Fibroblast of lung (primary cell): ENCODE measurements around the gene KLF4. TPM values are rescaled to one million over a fixed set of nuclear protein-coding genes. Genes with fewer than 3 reads are reported as not detected.

ENCODE experiments used
- DNase-seq, 2 donors: peaks; one replicate each; pipeline versions ENCODE4 v3.0.0 to v3.0.0-alpha.2; 2010; ENCODE audit warnings: low read depth in 2 of 2
- H2AFZ ChIP-seq: 2 replicates; pipeline ENCODE4 v1.5.1; 2012; ENCODE audit warnings: low read length, control low read depth, inconsistent platforms
- H3K27ac ChIP-seq: 2 replicates; pipeline ENCODE4 v1.5.1; 2011; ENCODE audit warnings: low read length, control low read depth; ENCODE audit not compliant: insufficient read depth
- H3K27me3 ChIP-seq: 2 replicates; pipeline ENCODE4 v1.5.1; 2011; ENCODE audit warnings: mild to moderate bottlenecking, low read length; ENCODE audit not compliant: control insufficient read depth, insufficient read depth
- H3K36me3 ChIP-seq: 2 replicates; pipeline ENCODE4 v1.5.1; 2011; ENCODE audit warnings: low read length; ENCODE audit not compliant: control insufficient read depth, insufficient read depth
- H3K4me1 ChIP-seq: 2 replicates; pipeline ENCODE4 v1.5.1; 2011; ENCODE audit warnings: low read length; ENCODE audit not compliant: control insufficient read depth, insufficient read depth; ENCODE audit errors: extremely low read depth
- H3K4me2 ChIP-seq: 2 replicates; pipeline ENCODE4 v1.5.1; 2011; ENCODE audit warnings: low read length, control low read depth; ENCODE audit not compliant: insufficient read depth; ENCODE audit errors: extremely low read depth
- H3K4me3 ChIP-seq, 4 experiments: fragments of 200-600 bp in 1 of 4; sonication (generic) in 1 of 4; replicated peaks in 1 of 4; 2 replicates each; pipeline ENCODE4 v1.5.1; 2011 to 2016; ENCODE audit warnings: low read length in 4 of 4, low read depth in 3 of 4, mild to moderate bottlenecking in 3 of 4, control low read depth in 2 of 4, inconsistent platforms in 1 of 4, mixed read lengths in 1 of 4; ENCODE audit not compliant: insufficient read depth in 1 of 4; ENCODE audit errors: control extremely low read depth in 1 of 4
- H3K79me2 ChIP-seq: 2 replicates; pipeline ENCODE4 v1.5.1; 2012; ENCODE audit warnings: mild to moderate bottlenecking, low read length, inconsistent platforms; ENCODE audit not compliant: control insufficient read depth, insufficient read depth
- H3K9ac ChIP-seq: 2 replicates; pipeline ENCODE4 v1.5.1; 2011; ENCODE audit warnings: mild to moderate bottlenecking, low read length, control low read depth; ENCODE audit not compliant: insufficient read depth
- H3K9me3 ChIP-seq: 2 replicates; pipeline ENCODE4 v1.5.1; 2012; ENCODE audit warnings: low read depth, low read length; ENCODE audit not compliant: control insufficient read depth, insufficient read depth
- H4K20me1 ChIP-seq: 2 replicates; pipeline ENCODE4 v1.5.1; 2011; ENCODE audit warnings: low read length; ENCODE audit not compliant: control insufficient read depth, insufficient read depth; ENCODE audit errors: extremely low read depth
- CTCF ChIP-seq, 2 donors: IDR thresholded peaks in 1 of 2; conservative IDR thresholded peaks in 1 of 2; 1 replicate in 1 of 2; 2 replicates in 1 of 2; pipeline ENCODE4 v1.5.1; 2011 to 2012; ENCODE audit warnings: low read length in 2 of 2, control low read depth in 1 of 2, inconsistent platforms in 1 of 2, low read depth in 1 of 2, mild to moderate bottlenecking in 1 of 2
- EZH2 ChIP-seq: IDR thresholded peaks from 2 replicates; pipeline ENCODE4 v1.5.1; 2012; ENCODE audit warnings: low read length, control low read depth, mild to moderate bottlenecking; ENCODE audit errors: missing control alignments
- polyA plus RNA-seq, 2 donors: library from polyadenylated mRNA; depleted of rRNA in 1 of 2; stranded (reverse) in 1 of 2; unstranded in 1 of 2; fragments of >200 nt; gene quantifications; 2 replicates each; pipeline ENCODE4 v1.2.1, GENCODE V29; 2011 to 2012; ENCODE audit warnings: missing spikeins in 1 of 2
- total RNA-seq: library from RNA; depleted of rRNA; stranded (reverse); fragments of >200 nt; gene quantifications from 2 replicates; pipeline ENCODE4 v1.2.1, GENCODE V29; 2014

The KLF4 gene
- total and polyA plus RNA-seq, 2 donors (not counting 1 experiment from before 2014, with no cell fraction given): 10.3 to 32.7 TPM

- Histone ChIP-seq H3K79me2 (peaks cover 32% of the 10 kb centered on the region), H3K4me3 (peak overlapping the region; percentile 85 to 98 (median 96)), H3K9ac (no peak overlapping the region), H4K20me1 (no peaks in the 10 kb centered on the region), H3K4me1 (peaks cover 5% of the 10 kb centered on the region), H3K36me3 (peaks cover 13% of the 10 kb centered on the region), H3K27ac (peak overlapping the region; percentile 90), H3K4me2 (peak overlapping the region; percentile 93), H2AFZ (no peak overlapping the region), H3K27me3 (no peaks in the 10 kb centered on the region), H3K9me3 (no peaks in the 10 kb centered on the region)
- no peak for TF ChIP-seq CTCF (conservative IDR thresholded peaks at IDR 0.05 in 1 of 2, IDR thresholded peaks at IDR 0.05 in 1 of 2; ENCODE audit: low read depth in 1 of 2, low read length in 2 of 2)
- TF ChIP-seq EZH2: no peak
- DNase-seq: peak in 1 of 2 donors; percentile 27
These were observed 2.7 kb downstream of the KLF4 start for GRCh38 chr9:107486674-107487520.

GRCh38 chr9:107485458-107486043 lies 4.0 kb downstream of the KLF4 start:
- TF ChIP-seq CTCF (conservative IDR thresholded peaks at IDR 0.05 in 1 of 2, IDR thresholded peaks at IDR 0.05 in 1 of 2; ENCODE audit: low read depth in 1 of 2, low read length in 2 of 2) (no peak), EZH2 (no peak)
- DNase-seq: peak; percentile 14 to 26
- Histone ChIP-seq H4K20me1 (no peaks in the 10 kb centered on the region), H3K4me1 (no peaks in the 10 kb centered on the region), H2AFZ (no peak overlapping the region), H3K27ac (peak overlapping the region; percentile 5), H3K9ac (no peak overlapping the region), H3K79me2 (peaks cover 32% of the 10 kb centered on the region), H3K27me3 (no peaks in the 10 kb centered on the region), H3K4me2 (peak overlapping the region; percentile 40), H3K4me3 (peak overlapping the region; percentile 17 to 98 (median 96)), H3K36me3 (peaks cover 13% of the 10 kb centered on the region), H3K9me3 (no peaks in the 10 kb centered on the region)

- peak; percentile 64 to 93 for DNase-seq
- no peak overlapping the region for H3K27ac ChIP-seq
- no peaks in the 10 kb centered on the region for H3K27me3 ChIP-seq
- H2AFZ ChIP-seq: no peak overlapping the region
- no peaks in the 10 kb centered on the region for H4K20me1 ChIP-seq
- peak overlapping the region in 2 of 4 experiments; percentile 95 to 98 for H3K4me3 ChIP-seq
- no peaks in the 10 kb centered on the region for H3K4me1 ChIP-seq
- TF ChIP-seq EZH2 (no peak), CTCF (conservative IDR thresholded peaks at IDR 0.05 in 1 of 2, IDR thresholded peaks at IDR 0.05 in 1 of 2; ENCODE audit: low read depth in 1 of 2, low read length in 2 of 2) (peak; percentile 51 to 56)
- H3K4me2 ChIP-seq: no peak overlapping the region
- H3K9me3 ChIP-seq: no peaks in the 10 kb centered on the region
- peaks cover 13% of the 10 kb centered on the region for H3K36me3 ChIP-seq
- peaks cover 30% of the 10 kb centered on the region for H3K79me2 ChIP-seq
- no peak overlapping the region for H3K9ac ChIP-seq
These were observed 5.3 kb downstream of the KLF4 start for GRCh38 chr9:107484117-107484723.
